ENCODE measurements around the gene TENT4B.

GRCh38 chr16:50133214-50133613 is 19.9 kb upstream of the TENT4B start:
- TF ChIP-seq EZH2 (IDR thresholded peaks at IDR 0.05; ENCODE audit: borderline replicate concordance) (no peak), EZH2phosphoT487 (IDR thresholded peaks at IDR 0.05; ENCODE audit: low read depth, severe bottlenecking, unreplicated experiment) (no peak)
- TF ChIP-seq, protein P1, sequence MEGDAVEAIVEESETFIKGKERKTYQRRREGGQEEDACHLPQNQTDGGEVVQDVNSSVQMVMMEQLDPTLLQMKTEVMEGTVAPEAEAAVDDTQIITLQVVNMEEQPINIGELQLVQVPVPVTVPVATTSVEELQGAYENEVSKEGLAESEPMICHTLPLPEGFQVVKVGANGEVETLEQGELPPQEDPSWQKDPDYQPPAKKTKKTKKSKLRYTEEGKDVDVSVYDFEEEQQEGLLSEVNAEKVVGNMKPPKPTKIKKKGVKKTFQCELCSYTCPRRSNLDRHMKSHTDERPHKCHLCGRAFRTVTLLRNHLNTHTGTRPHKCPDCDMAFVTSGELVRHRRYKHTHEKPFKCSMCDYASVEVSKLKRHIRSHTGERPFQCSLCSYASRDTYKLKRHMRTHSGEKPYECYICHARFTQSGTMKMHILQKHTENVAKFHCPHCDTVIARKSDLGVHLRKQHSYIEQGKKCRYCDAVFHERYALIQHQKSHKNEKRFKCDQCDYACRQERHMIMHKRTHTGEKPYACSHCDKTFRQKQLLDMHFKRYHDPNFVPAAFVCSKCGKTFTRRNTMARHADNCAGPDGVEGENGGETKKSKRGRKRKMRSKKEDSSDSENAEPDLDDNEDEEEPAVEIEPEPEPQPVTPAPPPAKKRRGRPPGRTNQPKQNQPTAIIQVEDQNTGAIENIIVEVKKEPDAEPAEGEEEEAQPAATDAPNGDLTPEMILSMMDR (IDR thresholded peaks at IDR 0.05; ENCODE audit: poor library complexity): no peak

Measured in hepatocyte (in vitro differentiated cells).